GM12878 (cell line): Measurements from ENCODE around the gene BICDL2. TPM values are rescaled to one million over a fixed set of nuclear protein-coding genes. Genes with fewer than 3 reads are reported as not detected.

Source experiments
- ATAC-seq: fragments of 200-7000 bp; cut with Tn5 transposase; 3 replicates; pipeline ENCODE4 v1.9.1; 2020; ENCODE audit warnings: mild to moderate bottlenecking, moderate library complexity
- BruUV-seq: library from RNA; stranded (reverse); fragments of 400-500 nt; replicated peaks from 2 replicates; lab custom pipeline; 2021; lab: Mats Ljungman, UMichigan
- CTCF ChIA-PET: fragments of 300-600 bp; sonication (Branson Sonifier 250); formaldehyde crosslinking; extraction: SDS; loops from one replicate; lab custom pipeline; 2021; ENCODE audit warnings: inconsistent platforms; lab: Yijun Ruan, JAX
- POLR2A ChIA-PET: fragments of 350-600 bp; formaldehyde crosslinking; extraction: SDS; loops from one replicate; lab custom pipeline; 2021; ENCODE audit warnings: inconsistent platforms; lab: Charles Lee
- RAD21 ChIA-PET: fragments of 300-600 bp; sonication (Branson Sonifier 250); formaldehyde crosslinking; loops from one replicate; lab custom pipeline; 2023; ENCODE audit warnings: antibody characterized with exemption; ENCODE audit not compliant: unreplicated experiment; lab: Charles Lee
- SMC1A ChIA-PET: fragments of 300-600 bp; sonication (Branson Sonifier 250); formaldehyde crosslinking; loops from one replicate; lab custom pipeline; 2023; ENCODE audit not compliant: unreplicated experiment, uncharacterized antibody; lab: Charles Lee
- DNase-seq: peaks from one replicate; pipeline ENCODE4 v3.0.0-alpha.2; 2011; ENCODE audit warnings: low read depth, low spot score
- FAIRE-seq: peaks from 3 replicates; lab custom pipeline; 2011; peaks lifted over from hg19 to GRCh38; lab: Jason Lieb, UNC
- H2AFZ ChIP-seq: 2 replicates; pipeline ENCODE4 v1.6.0; 2011; ENCODE audit warnings: low read depth, low read length, control low read depth; ENCODE audit not compliant: control insufficient read depth
- H3K27ac ChIP-seq: 2 replicates; pipeline ENCODE4 v1.5.1; 2011; ENCODE audit warnings: control low read depth; ENCODE audit not compliant: control insufficient read depth, insufficient read depth
- H3K27me3 ChIP-seq, 2 experiments: replicated peaks in 1 of 2; 2 replicates each; pipeline versions ENCODE4 v1.6.0 to v1.6.1; 2011; ENCODE audit warnings: low read length in 1 of 2; ENCODE audit not compliant: control insufficient read depth in 2 of 2, insufficient read depth in 2 of 2
- H3K36me3 ChIP-seq, 2 experiments: 2 replicates each; pipeline ENCODE4 v1.5.1; 2011; ENCODE audit warnings: low read length in 1 of 2; ENCODE audit not compliant: control insufficient read depth in 2 of 2, insufficient read depth in 2 of 2
- H3K4me1 ChIP-seq: 2 replicates; pipeline ENCODE4 v1.6.1; 2011; ENCODE audit warnings: mild to moderate bottlenecking, low read length, moderate library complexity, mixed read lengths; ENCODE audit not compliant: control insufficient read depth, insufficient read depth
- H3K4me2 ChIP-seq: 2 replicates; pipeline ENCODE4 v1.6.0; 2011; ENCODE audit warnings: control low read depth; ENCODE audit not compliant: control insufficient read depth, insufficient read depth
- H3K4me3 ChIP-seq: fragments of 200-600 bp; sonication (generic); 2 replicates; pipeline ENCODE4 v1.5.1; 2016
- H3K79me2 ChIP-seq: 2 replicates; pipeline ENCODE4 v1.6.0; 2011; ENCODE audit warnings: low read length; ENCODE audit not compliant: control insufficient read depth, insufficient read depth
- H3K9ac ChIP-seq: 2 replicates; pipeline ENCODE4 v1.8.0; 2011; ENCODE audit warnings: low read length, control low read depth, mixed read lengths; ENCODE audit not compliant: control insufficient read depth, insufficient read depth
- H3K9me3 ChIP-seq: replicated peaks from 3 replicates; pipeline ENCODE4 v1.5.1; 2011; ENCODE audit warnings: mild to moderate bottlenecking, low read length; ENCODE audit not compliant: control insufficient read depth, insufficient read depth
- H4K20me1 ChIP-seq: 2 replicates; pipeline ENCODE4 v1.6.0; 2011; ENCODE audit not compliant: control insufficient read depth, insufficient read depth
- BHLHE40 ChIP-seq, 2 experiments: fragments of 450-650 bp in 1 of 2; IDR thresholded peaks; 2 replicates each; pipeline ENCODE4 v1.6.1; 2011 to 2017; ENCODE audit warnings: low read depth in 2 of 2, borderline replicate concordance in 1 of 2, improper control_type of control experiment in 1 of 2, low read length in 1 of 2, mild to moderate bottlenecking in 1 of 2
- EGR1 ChIP-seq, 2 experiments: IDR thresholded peaks; 1 replicate in 1 of 2; 2 replicates in 1 of 2; pipeline ENCODE4 v1.6.1; 2011 to 2012; ENCODE audit warnings: low read depth in 2 of 2, low read length in 2 of 2, borderline replicate concordance in 1 of 2, mild to moderate bottlenecking in 1 of 2, moderate library complexity in 1 of 2
- WGBS: methylation state at CpG from one replicate; pipeline ENCODE4 v1.1.6; 2016; ENCODE audit warnings: low lambda C conversion rate; ENCODE audit not compliant: insufficient replicate concordance, insufficient coverage; ENCODE audit errors: missing lambda C conversion rate; 5-methylcytosine and 5-hydroxymethylcytosine counted together
- in situ Hi-C: fragments of 300-500 bp; cut with MboI; formaldehyde crosslinking; loops from 9 replicates; pipeline ENCODE4 v1.14.3; 2018; ENCODE audit warnings: mixed read lengths
- intact Hi-C: fragments of 100-400 bp; cut with micrococcal nuclease; formaldehyde crosslinking; loops from one replicate; pipeline ENCODE4 v1.14.2; 2022; ENCODE audit not compliant: unreplicated experiment
- polyA plus RNA-seq, 11 experiments: library from polyadenylated mRNA; depleted of rRNA in 4 of 11; unstranded in 6 of 11; stranded (reverse) in 5 of 11; fragments of >200 nt; fragmentation: Nextera tagmentation in 4 of 11; fragmentation: Illumina TruSeq in 1 of 11; extraction: Ambion mirVana in 4 of 11; extraction: Trizol in 1 of 11; gene quantifications; 1 replicate in 1 of 11; 2 replicates in 10 of 11; pipeline versions ENCODE4 v1.2.1 to v1.2.3, GENCODE V29; 2011 to 2016; ENCODE audit warnings: inconsistent platforms in 2 of 11, missing spikeins in 2 of 11, low read depth in 1 of 11
- total RNA-seq, 4 experiments: library from RNA; depleted of rRNA in 3 of 4; stranded (reverse); fragments of >200 nt in 3 of 4; fragmentation: Illumina TruSeq in 1 of 4; extraction: Trizol in 1 of 4; gene quantifications; 2 replicates each; pipeline versions ENCODE4 v1.2.1 to v1.2.3, GENCODE V29; 2013 to 2021
- TF ChIP-seq, protein P1 (sequence below): IDR thresholded peaks from 2 replicates; pipeline ENCODE4 v1.6.1; 2012; ENCODE audit warnings: mild to moderate bottlenecking, low read depth, low read length

The BICDL2 gene
- total and polyA plus RNA-seq, 10 of the 15 experiments (the other 5 are each of a cell fraction or from before 2014, with no cell fraction given), result not detected

DNA sequence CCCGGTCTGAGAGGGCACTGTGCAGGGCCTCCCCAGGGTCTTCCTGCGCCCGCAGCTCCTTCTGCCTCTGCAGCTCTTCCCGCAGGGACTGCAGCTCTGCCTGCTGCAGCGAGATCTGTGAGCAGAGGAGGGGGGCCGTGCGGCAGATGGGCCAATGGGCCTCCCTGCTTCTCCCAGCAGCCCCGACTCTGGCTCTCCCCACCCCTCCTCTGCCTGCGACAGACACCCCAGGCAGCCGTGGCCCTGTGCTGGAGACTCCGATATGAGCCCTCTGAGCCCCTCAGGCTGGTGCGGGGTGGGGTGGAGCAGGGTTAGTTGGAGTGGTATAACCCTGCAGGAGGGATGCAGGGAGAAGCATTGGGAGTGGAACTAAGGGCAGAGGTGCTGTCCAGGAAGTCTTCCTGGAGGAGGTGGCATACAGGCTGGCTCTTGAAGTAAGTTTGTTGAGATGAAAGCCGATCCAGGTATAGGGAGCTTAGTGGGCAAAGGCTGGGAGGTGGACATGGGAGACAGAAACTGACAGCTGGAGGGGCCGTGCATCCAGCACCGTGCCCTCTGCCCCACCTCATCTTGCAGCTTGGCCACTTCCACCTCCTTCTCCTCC lies 7.9 kb downstream of the BICDL2 start:
- in situ Hi-C loops (no loop called here), intact Hi-C loops (loop anchor here (1.0 kb wide), 1 partner anchor 26 kb away; no protein-coding TSS in a partner anchor)
- no peak overlapping the region for H3K9ac ChIP-seq
- BruUV-seq, result no TSS peak
- H2AFZ ChIP-seq, result no peak overlapping the region
- H3K27ac ChIP-seq, result no peak overlapping the region
- H3K27me3 ChIP-seq, result peaks cover 7 to 8% of the 10 kb centered on the region in 2 experiments
- peaks cover 6% of the 10 kb centered on the region for H3K4me1 ChIP-seq
- peaks cover 4 to 7% of the 10 kb centered on the region in 2 experiments; a peak in 3 of 4 replicates for H3K36me3 ChIP-seq
- H4K20me1 ChIP-seq, result 0 out of 2 replicates have a peak, but pooled peaks cover 3% of the 10 kb centered on the region
- no peak overlapping the region for H3K4me2 ChIP-seq
- H3K9me3 ChIP-seq, result no peaks in the 10 kb centered on the region
- POLR2A ChIA-PET, result interaction anchor here (0.6 to 1.4 kb wide), 6 partner anchors 21 to 1973 kb away, joined by 3 to 4 read pairs (median 3); no protein-coding TSS in a partner anchor
- no peak overlapping the region for H3K4me3 ChIP-seq
- WGBS, result 27% methylated on average over 15 of the region's 15 CpGs
- TF ChIP-seq, protein P1, sequence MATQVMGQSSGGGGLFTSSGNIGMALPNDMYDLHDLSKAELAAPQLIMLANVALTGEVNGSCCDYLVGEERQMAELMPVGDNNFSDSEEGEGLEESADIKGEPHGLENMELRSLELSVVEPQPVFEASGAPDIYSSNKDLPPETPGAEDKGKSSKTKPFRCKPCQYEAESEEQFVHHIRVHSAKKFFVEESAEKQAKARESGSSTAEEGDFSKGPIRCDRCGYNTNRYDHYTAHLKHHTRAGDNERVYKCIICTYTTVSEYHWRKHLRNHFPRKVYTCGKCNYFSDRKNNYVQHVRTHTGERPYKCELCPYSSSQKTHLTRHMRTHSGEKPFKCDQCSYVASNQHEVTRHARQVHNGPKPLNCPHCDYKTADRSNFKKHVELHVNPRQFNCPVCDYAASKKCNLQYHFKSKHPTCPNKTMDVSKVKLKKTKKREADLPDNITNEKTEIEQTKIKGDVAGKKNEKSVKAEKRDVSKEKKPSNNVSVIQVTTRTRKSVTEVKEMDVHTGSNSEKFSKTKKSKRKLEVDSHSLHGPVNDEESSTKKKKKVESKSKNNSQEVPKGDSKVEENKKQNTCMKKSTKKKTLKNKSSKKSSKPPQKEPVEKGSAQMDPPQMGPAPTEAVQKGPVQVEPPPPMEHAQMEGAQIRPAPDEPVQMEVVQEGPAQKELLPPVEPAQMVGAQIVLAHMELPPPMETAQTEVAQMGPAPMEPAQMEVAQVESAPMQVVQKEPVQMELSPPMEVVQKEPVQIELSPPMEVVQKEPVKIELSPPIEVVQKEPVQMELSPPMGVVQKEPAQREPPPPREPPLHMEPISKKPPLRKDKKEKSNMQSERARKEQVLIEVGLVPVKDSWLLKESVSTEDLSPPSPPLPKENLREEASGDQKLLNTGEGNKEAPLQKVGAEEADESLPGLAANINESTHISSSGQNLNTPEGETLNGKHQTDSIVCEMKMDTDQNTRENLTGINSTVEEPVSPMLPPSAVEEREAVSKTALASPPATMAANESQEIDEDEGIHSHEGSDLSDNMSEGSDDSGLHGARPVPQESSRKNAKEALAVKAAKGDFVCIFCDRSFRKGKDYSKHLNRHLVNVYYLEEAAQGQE, result no peak
- TF ChIP-seq BHLHE40 (IDR thresholded peaks at IDR 0.05; ENCODE audit: borderline replicate concordance in 1 of 2, low read depth in 2 of 2, low read length in 1 of 2), result no peak
- no peak for TF ChIP-seq EGR1 (IDR thresholded peaks at IDR 0.05; ENCODE audit: borderline replicate concordance in 1 of 2, low read depth in 2 of 2, low read length in 2 of 2)
- RAD21 ChIA-PET, result interaction anchor here (1.0 to 6.5 kb wide), 9 partner anchors 9 to 101 kb away, joined by 4 to 94 read pairs (median 8); partner anchors contain the start of genes KREMEN2 and TNFRSF12A
- SMC1A ChIA-PET, result interaction anchor here (1.2 to 10.1 kb wide), 6 partner anchors 14 to 103 kb away, joined by 3 to 91 read pairs (median 4); no protein-coding TSS in a partner anchor
- ATAC-seq (no peak), DNase-seq (no peak), FAIRE-seq (no peak)
- H3K79me2 ChIP-seq, result no peaks in the 10 kb centered on the region
- CTCF ChIA-PET, result interaction anchor here (0.6 to 18.2 kb wide), 24 partner anchors 9 to 139 kb away, joined by 3 to 421 read pairs (median 5); partner anchors contain the start of genes TNFRSF12A and ZNF213
